H1 (cell line): ENCODE data around the gene SHH. TPM values are rescaled to one million over a fixed set of nuclear protein-coding genes. Genes with fewer than 3 reads are reported as not detected.
A peak's percentile ranks its signal among the peaks of the same experiment; 100 is the strongest.

ENCODE experiments used
- BCL11A ChIP-seq, 2 experiments: IDR thresholded peaks; one replicate each; pipeline ENCODE4 v1.6.1; 2011; ENCODE audit warnings: low read depth in 2 of 2, low read length in 2 of 2, mild to moderate bottlenecking in 2 of 2
- CHD7 ChIP-seq: fragments of 300-600 bp; sonication (generic); IDR thresholded peaks from 2 replicates; pipeline ENCODE4 v1.7.1; 2012; ENCODE audit warnings: low read length, moderate library complexity, mild to moderate bottlenecking, inconsistent platforms; ENCODE audit not compliant: insufficient replicate concordance
- CTBP2 ChIP-seq: IDR thresholded peaks from 2 replicates; pipeline ENCODE4 v1.7.0; 2011; ENCODE audit warnings: borderline replicate concordance, mild to moderate bottlenecking, moderate library complexity, mixed read lengths, low read length; ENCODE audit not compliant: insufficient read depth, insufficient read length
- KDM5A ChIP-seq: fragments of 200-600 bp; IDR thresholded peaks from 2 replicates; pipeline ENCODE4 v1.7.1; 2012; ENCODE audit warnings: mild to moderate bottlenecking, low read length, inconsistent platforms, mixed read lengths
- RBBP5 ChIP-seq: IDR thresholded peaks from 2 replicates; pipeline ENCODE4 v1.7.1; 2012; ENCODE audit warnings: low read depth, mild to moderate bottlenecking, inconsistent platforms, low read length, moderate library complexity, borderline replicate concordance
- RNF2 ChIP-seq: fragments of 200-900, 300-1000 bp; sonication (generic); IDR thresholded peaks from 2 replicates; pipeline ENCODE4 v1.7.1; 2016; ENCODE audit warnings: borderline replicate concordance, low read depth, mild to moderate bottlenecking, antibody characterized with exemption, low read length; ENCODE audit not compliant: poor library complexity, severe bottlenecking; ENCODE audit errors: missing control alignments
- SAP30 ChIP-seq: fragments of 300-600 bp; sonication (generic); IDR thresholded peaks from 2 replicates; pipeline ENCODE4 v1.7.1; 2012; ENCODE audit warnings: low read length, moderate library complexity, mild to moderate bottlenecking, inconsistent platforms; ENCODE audit not compliant: insufficient read depth, insufficient replicate concordance
- TCF12 ChIP-seq: IDR thresholded peaks from 2 replicates; pipeline ENCODE4 v1.6.1; 2011; ENCODE audit warnings: low read depth, mild to moderate bottlenecking, low read length
- polyA plus RNA-seq, 7 experiments: library from polyadenylated mRNA; depleted of rRNA in 3 of 7; stranded (reverse) in 5 of 7; unstranded in 2 of 7; fragments of >200 nt in 5 of 7; fragments of 200-250 nt in 2 of 7; gene quantifications; 1 replicate in 5 of 7; 2 replicates in 1 of 7; 4 replicates in 1 of 7; pipeline versions ENCODE4 v1.2.1 to v1.2.3, GENCODE V29; 2011 to 2013; ENCODE audit warnings: missing spikeins in 2 of 7, mixed read lengths in 2 of 7
- total RNA-seq: library from RNA; stranded (reverse); fragmentation: NEBNext Ultra II Directional; extraction: Animal tissue kit (Norgen Biotek cat#: 25700); gene quantifications from 2 replicates; pipeline ENCODE4 v1.2.1, GENCODE V29; 2021

SHH gene
- total and polyA plus RNA-seq, 2 of the 8 experiments (the other 6 are each of a cell fraction or from before 2014, with no cell fraction given): not detected

- TF ChIP-seq RBBP5 (no peak), CTBP2 (no peak), KDM5A (no peak), BCL11A (IDR thresholded peaks at IDR 0.05; ENCODE audit: low read depth in 2 of 2, low read length in 2 of 2) (no peak), TCF12 (no peak), SAP30 (no peak), RNF2 (peak; percentile 80), CHD7 (no peak)
Observed at GRCh38 chr7:155803418-155804376, 8.6 kb downstream of the SHH start (continued).
